Gastroesophageal sphincter (tissue), 4 donors: Measurements from ENCODE around the gene HYKK. TPM values are rescaled to one million over a fixed set of nuclear protein-coding genes. Genes with fewer than 3 reads are reported as not detected.
A peak's percentile ranks its signal among the peaks of the same experiment; 100 is the strongest.

Source experiments
- ATAC-seq: fragments of 150-250 bp; one replicate; pipeline ENCODE4 v1.9.1; 2016; ENCODE audit warnings: mild to moderate bottlenecking, moderate library complexity
- H3K27ac ChIP-seq, 4 donors: fragments of 200-600 bp; sonication (generic) in 3 of 4; 1 replicate in 3 of 4; 2 replicates in 1 of 4; pipeline ENCODE4 v1.5.1; 2016 to 2019
- H3K27me3 ChIP-seq: fragments of 200-600 bp; sonication (generic); one replicate; pipeline ENCODE4 v1.5.1; 2019
- H3K36me3 ChIP-seq, 2 donors: fragments of 200-600 bp; sonication (generic); one replicate each; pipeline ENCODE4 v1.5.1; 2019; ENCODE audit warnings: control low read depth in 1 of 2
- H3K4me1 ChIP-seq, 3 donors: fragments of 200-600 bp; sonication (generic); 1 replicate in 2 of 3; 2 replicates in 1 of 3; pipeline ENCODE4 v1.5.1; 2016 to 2019; ENCODE audit warnings: control low read depth in 2 of 3
- H3K4me3 ChIP-seq, 2 donors: fragments of 200-600 bp; sonication (generic); one replicate each; pipeline ENCODE4 v1.5.1; 2019; ENCODE audit warnings: mild to moderate bottlenecking in 1 of 2, moderate library complexity in 1 of 2
- H3K9me3 ChIP-seq, 3 donors: fragments of 200-600 bp; sonication (generic); one replicate each; pipeline ENCODE4 v1.5.1; 2017 to 2019; ENCODE audit warnings: control low read depth in 2 of 3
- EP300 ChIP-seq: sonication (generic); formaldehyde crosslinking; IDR thresholded peaks from one replicate; pipeline ENCODE4 v1.6.1; 2017; ENCODE audit warnings: antibody characterized with exemption, mild to moderate bottlenecking
- POLR2A ChIP-seq, 2 donors: fragments of 450-650 bp; IDR thresholded peaks; one replicate each; pipeline ENCODE4 v1.6.1; 2017; ENCODE audit warnings: antibody characterized with exemption in 2 of 2, mild to moderate bottlenecking in 2 of 2, moderate library complexity in 1 of 2
- POLR2AphosphoS5 ChIP-seq: sonication (generic); formaldehyde crosslinking; IDR thresholded peaks from one replicate; pipeline ENCODE4 v1.6.1; 2017; ENCODE audit warnings: antibody characterized with exemption
- WGBS, 2 donors: methylation state at CpG; one replicate each; pipeline ENCODE4 v1.1.5; 2018; ENCODE audit warnings: low coverage in 1 of 2; 5-methylcytosine and 5-hydroxymethylcytosine counted together
- total RNA-seq, 4 donors: library from RNA; depleted of rRNA; stranded (reverse); fragments of >200 nt; gene quantifications; one replicate each; pipeline ENCODE4 v1.1.0, GENCODE V29; 2016
- TF ChIP-seq, protein P1 (sequence below), 4 experiments: fragments of 200-600 bp in 2 of 4; fragments of 450-650 bp in 2 of 4; sonication (generic) in 1 of 4; IDR thresholded peaks; one replicate each; pipeline ENCODE4 v1.5.1; 2017 to 2019; ENCODE audit warnings: antibody characterized with exemption in 4 of 4, mild to moderate bottlenecking in 2 of 4, moderate library complexity in 2 of 4

The HYKK gene
- total RNA-seq, 4 donors from 2014 or later, result 4.7 to 13.7 (median 5.7) TPM

DNA sequence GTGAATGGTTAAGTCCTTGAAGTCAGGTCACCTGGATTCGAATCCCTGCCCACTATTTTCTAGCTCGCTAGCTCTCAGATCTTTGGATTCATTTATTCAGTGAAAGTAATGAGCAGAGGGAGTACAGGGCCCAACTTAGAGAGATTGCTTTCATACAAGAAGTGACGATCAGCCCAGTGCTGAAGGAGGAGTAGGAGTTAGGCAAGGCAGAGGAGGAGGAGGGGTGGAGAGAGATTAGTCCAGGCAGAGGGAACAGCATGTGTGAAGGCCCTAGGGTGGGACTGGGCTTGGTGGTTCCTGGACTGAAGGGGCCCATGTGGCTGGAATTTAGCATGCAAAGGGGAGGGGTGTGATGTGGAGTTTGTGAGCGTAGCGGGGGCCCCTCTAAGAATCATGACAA is 54.1 kb downstream of the HYKK start:
- Histone ChIP-seq H3K27me3 (no peaks in the 10 kb centered on the region), H3K9me3 (no peaks in the 10 kb centered on the region), H3K4me1 (peaks cover 0 to 18% (median 0%) of the 10 kb centered on the region in 3 donors), H3K4me3 (no peak overlapping the region), H3K36me3 (no peaks in the 10 kb centered on the region), H3K27ac (no peak overlapping the region)
- TF ChIP-seq, protein P1, sequence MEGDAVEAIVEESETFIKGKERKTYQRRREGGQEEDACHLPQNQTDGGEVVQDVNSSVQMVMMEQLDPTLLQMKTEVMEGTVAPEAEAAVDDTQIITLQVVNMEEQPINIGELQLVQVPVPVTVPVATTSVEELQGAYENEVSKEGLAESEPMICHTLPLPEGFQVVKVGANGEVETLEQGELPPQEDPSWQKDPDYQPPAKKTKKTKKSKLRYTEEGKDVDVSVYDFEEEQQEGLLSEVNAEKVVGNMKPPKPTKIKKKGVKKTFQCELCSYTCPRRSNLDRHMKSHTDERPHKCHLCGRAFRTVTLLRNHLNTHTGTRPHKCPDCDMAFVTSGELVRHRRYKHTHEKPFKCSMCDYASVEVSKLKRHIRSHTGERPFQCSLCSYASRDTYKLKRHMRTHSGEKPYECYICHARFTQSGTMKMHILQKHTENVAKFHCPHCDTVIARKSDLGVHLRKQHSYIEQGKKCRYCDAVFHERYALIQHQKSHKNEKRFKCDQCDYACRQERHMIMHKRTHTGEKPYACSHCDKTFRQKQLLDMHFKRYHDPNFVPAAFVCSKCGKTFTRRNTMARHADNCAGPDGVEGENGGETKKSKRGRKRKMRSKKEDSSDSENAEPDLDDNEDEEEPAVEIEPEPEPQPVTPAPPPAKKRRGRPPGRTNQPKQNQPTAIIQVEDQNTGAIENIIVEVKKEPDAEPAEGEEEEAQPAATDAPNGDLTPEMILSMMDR (IDR thresholded peaks at IDR 0.05), result no peak
- TF ChIP-seq POLR2AphosphoS5, result no peak
- no peak for TF ChIP-seq EP300
- no peak for TF ChIP-seq POLR2A (IDR thresholded peaks at IDR 0.05)
- ATAC-seq, result no peak
- WGBS, 2 donors, result 79 to 81% methylated on average over 5 of the region's 5 CpGs

GRCh38 chr15:78563092-78563491 is 55.7 kb downstream of the HYKK start:
- H3K9me3 ChIP-seq, result no peaks in the 10 kb centered on the region
- no peak overlapping the region for H3K27ac ChIP-seq
- ATAC-seq, result no peak
- H3K4me1 ChIP-seq, result peaks cover 0 to 20% (median 0%) of the 10 kb centered on the region in 3 donors
- H3K4me3 ChIP-seq, result no peak overlapping the region
- WGBS, 2 donors, result 90 to 100% methylated on average over 1 to 2 of the region's 2 CpGs
- no peaks in the 10 kb centered on the region for H3K36me3 ChIP-seq
- TF ChIP-seq, protein P1 (IDR thresholded peaks at IDR 0.05), result no peak
- no peak for TF ChIP-seq POLR2AphosphoS5
- TF ChIP-seq POLR2A (IDR thresholded peaks at IDR 0.05), result no peak
- TF ChIP-seq EP300, result no peak
- H3K27me3 ChIP-seq, result no peaks in the 10 kb centered on the region

DNA sequence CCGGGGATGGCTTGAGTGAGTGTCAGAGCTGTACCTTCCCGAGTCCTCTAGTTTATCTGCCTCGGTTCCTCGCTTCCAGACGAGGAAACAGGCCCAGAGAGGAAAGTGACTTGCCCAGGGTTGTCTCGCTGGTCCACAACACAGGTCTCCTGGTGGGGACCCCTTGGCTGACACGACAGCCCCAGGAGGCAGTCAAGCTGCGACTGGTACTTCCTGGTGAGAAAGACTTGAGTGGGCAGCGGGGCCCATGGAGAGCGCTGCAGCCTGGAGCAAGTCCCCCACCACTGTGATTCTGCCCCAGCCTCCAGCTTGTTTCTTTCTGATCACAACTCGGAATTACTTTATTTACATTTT is 57.3 kb downstream of the HYKK start:
- no peaks in the 10 kb centered on the region for H3K36me3 ChIP-seq
- peak overlapping the region in 3 of 4 donors; percentile 70 to 80 (median 75) for H3K27ac ChIP-seq
- peaks cover 6% of the 10 kb centered on the region for H3K27me3 ChIP-seq
- WGBS, 2 donors, result 49 to 57% methylated on average over 9 of the region's 11 CpGs
- H3K4me1 ChIP-seq, result peaks cover 0 to 20% (median 0%) of the 10 kb centered on the region in 3 donors
- TF ChIP-seq, protein P1 (IDR thresholded peaks at IDR 0.05), result no peak
- no peak for TF ChIP-seq POLR2A (IDR thresholded peaks at IDR 0.05)
- TF ChIP-seq EP300, result no peak
- no peak for TF ChIP-seq POLR2AphosphoS5
- no peaks in the 10 kb centered on the region for H3K9me3 ChIP-seq
- ATAC-seq, result no peak
- peak overlapping the region in 1 of 2 donors; percentile 71 for H3K4me3 ChIP-seq

- H3K9me3 ChIP-seq, result no peaks in the 10 kb centered on the region
- TF ChIP-seq EP300 (no peak), POLR2AphosphoS5 (no peak), POLR2A (IDR thresholded peaks at IDR 0.05) (no peak)
- TF ChIP-seq, protein P1 (IDR thresholded peaks at IDR 0.05), result no peak
- ATAC-seq, result peak; percentile 99
- 0% methylated on average over 1 to 14 of the region's 75 CpGs for WGBS, 2 donors
- peaks cover 0 to 20% (median 0%) of the 10 kb centered on the region in 3 donors for H3K4me1 ChIP-seq
- H3K36me3 ChIP-seq, result no peaks in the 10 kb centered on the region
- H3K27me3 ChIP-seq, result peaks cover 10% of the 10 kb centered on the region
- peak within 1 kb of the TSS; percentile 52 to 71 for H3K4me3 ChIP-seq
- H3K27ac ChIP-seq, result peak within 1 kb of the TSS in 3 of 4 donors; percentile 70 to 80 (median 75)
These were observed 57.9 kb downstream of the HYKK start, which contains the start of gene CHRNA5 for GRCh38 chr15:78565097-78565950. CHRNA5 (plus strand) TSS chr15:78565520; CDS start chr15:78565720, 200 bp downstream.
